SU-DHL-6 (cell line): ENCODE data around the gene ITPR2.

Experiments used
- H2AFZ ChIP-seq: fragments of 200-600 bp; sonication (generic); 2 replicates; pipeline ENCODE4 v1.6.1; 2014; ENCODE audit warnings: low read depth, mild to moderate bottlenecking, moderate library complexity, mixed read lengths, antibody characterized with exemption, low read length; ENCODE audit not compliant: severe bottlenecking
- H3F3A ChIP-seq: fragments of 200-600 bp; shearing (Covaris generic); 2 replicates; pipeline ENCODE4 v1.6.0; 2016; ENCODE audit warnings: antibody characterized with exemption, mild to moderate bottlenecking; ENCODE audit not compliant: insufficient read depth
- H3K27ac ChIP-seq: fragments of 200-600 bp; sonication (generic); 2 replicates; pipeline ENCODE4 v1.5.1; 2016; ENCODE audit warnings: low read depth, mild to moderate bottlenecking, low read length, moderate library complexity, mixed read lengths
- H3K27me3 ChIP-seq: fragments of 200-600 bp; sonication (generic), shearing (Covaris generic); 2 replicates; pipeline ENCODE4 v1.6.0; 2014; ENCODE audit warnings: mild to moderate bottlenecking, low read length
- H3K36me3 ChIP-seq: fragments of 200-600 bp; sonication (generic); 2 replicates; pipeline ENCODE4 v1.6.1; 2014; ENCODE audit warnings: mild to moderate bottlenecking, low read length, mixed read lengths
- H3K4me2 ChIP-seq: fragments of 300-600, 200-600 bp; shearing (Covaris generic), sonication (generic); 2 replicates; pipeline ENCODE4 v1.6.0; 2014; ENCODE audit warnings: low read length, low read depth, mild to moderate bottlenecking; ENCODE audit not compliant: poor library complexity, severe bottlenecking
- H3K4me3 ChIP-seq: fragments of 200-600 bp; sonication (generic); 2 replicates; pipeline ENCODE4 v1.5.1; 2014; ENCODE audit warnings: antibody characterized with exemption, low read length, mild to moderate bottlenecking, mixed read lengths; ENCODE audit not compliant: insufficient read depth, poor library complexity, severe bottlenecking
- H3K79me2 ChIP-seq: fragments of 200-600 bp; sonication (generic); 2 replicates; pipeline ENCODE4 v1.6.1; 2014; ENCODE audit warnings: mild to moderate bottlenecking, low read length, moderate library complexity; ENCODE audit not compliant: insufficient read depth
- H3K9ac ChIP-seq: fragments of 200-600 bp; sonication (generic); 2 replicates; pipeline ENCODE4 v1.7.0; 2014; ENCODE audit warnings: mild to moderate bottlenecking, low read length
- H3K9me2 ChIP-seq: fragments of 200-600 bp; sonication (generic); replicated peaks from 2 replicates; pipeline ENCODE4 v1.6.1; 2014; ENCODE audit warnings: low read length; ENCODE audit not compliant: insufficient read depth
- H3K9me3 ChIP-seq: fragments of 200-600 bp; sonication (generic); 2 replicates; pipeline ENCODE4 v1.6.1; 2014; ENCODE audit warnings: low read length, mixed read lengths; ENCODE audit not compliant: insufficient read depth
- H4K20me1 ChIP-seq: fragments of 200-600 bp; sonication (generic); 2 replicates; pipeline ENCODE4 v1.6.1; 2014; ENCODE audit warnings: low read depth, mild to moderate bottlenecking, antibody characterized with exemption, low read length, moderate library complexity, mixed read lengths
- CTCF ChIP-seq: fragments of 200-600 bp; sonication (generic); IDR thresholded peaks from one replicate; pipeline ENCODE4 v1.5.1; 2017; ENCODE audit warnings: antibody characterized with exemption, mild to moderate bottlenecking, low read length, moderate library complexity; ENCODE audit not compliant: insufficient read depth, poor library complexity, severe bottlenecking
- EZH2phosphoT487 ChIP-seq: fragments of 200-600 bp; sonication (generic), shearing (Covaris generic); conservative IDR thresholded peaks from 2 replicates; pipeline ENCODE4 v1.6.1; 2018; ENCODE audit warnings: mild to moderate bottlenecking, antibody characterized with exemption, low read length, moderate library complexity, mixed read lengths

ITPR2 gene

GRCh38 chr12:26841085-26841484, 8.1 kb upstream of the ITPR2 start:
- H3K27ac ChIP-seq, result no peak overlapping the region
- no peaks in the 10 kb centered on the region for H3K9me2 ChIP-seq
- H3F3A ChIP-seq, result no peaks in the 10 kb centered on the region
- TF ChIP-seq EZH2phosphoT487, result no peak
- no peak for TF ChIP-seq CTCF
- no peaks in the 10 kb centered on the region for H3K9me3 ChIP-seq
- H3K9ac ChIP-seq, result no peak overlapping the region
- no peak overlapping the region for H3K4me2 ChIP-seq
- no peaks in the 10 kb centered on the region for H3K27me3 ChIP-seq
- H3K79me2 ChIP-seq, result no peaks in the 10 kb centered on the region
- no peak overlapping the region for H2AFZ ChIP-seq
- H3K4me3 ChIP-seq, result no peak overlapping the region
- no peaks in the 10 kb centered on the region for H3K36me3 ChIP-seq
- H4K20me1 ChIP-seq, result no peaks in the 10 kb centered on the region

- no peak overlapping the region for H3K27ac ChIP-seq
- H2AFZ ChIP-seq, result no peak overlapping the region
- no peaks in the 10 kb centered on the region for H3K79me2 ChIP-seq
- no peak overlapping the region for H3K9ac ChIP-seq
- no peaks in the 10 kb centered on the region for H4K20me1 ChIP-seq
- H3K9me3 ChIP-seq, result no peaks in the 10 kb centered on the region
- H3K9me2 ChIP-seq, result no peaks in the 10 kb centered on the region
- H3K36me3 ChIP-seq, result no peaks in the 10 kb centered on the region
- TF ChIP-seq EZH2phosphoT487, result no peak
- TF ChIP-seq CTCF, result no peak
- H3K27me3 ChIP-seq, result no peaks in the 10 kb centered on the region
- no peak overlapping the region for H3K4me3 ChIP-seq
- no peak overlapping the region for H3K4me2 ChIP-seq
- no peaks in the 10 kb centered on the region for H3F3A ChIP-seq
These were observed 6.5 kb upstream of the ITPR2 start for GRCh38 chr12:26839512-26839911.

- TF ChIP-seq EZH2phosphoT487 (no peak), CTCF (no peak)
- H3K27ac ChIP-seq, result no peak overlapping the region
- no peaks in the 10 kb centered on the region for H3K27me3 ChIP-seq
- H3F3A ChIP-seq, result peaks cover 3% of the 10 kb centered on the region; the same call in 1 of the 2 replicates
- H3K9me3 ChIP-seq, result no peaks in the 10 kb centered on the region
- H3K4me3 ChIP-seq, result no peak overlapping the region
- H2AFZ ChIP-seq, result no peak overlapping the region
- H3K4me2 ChIP-seq, result no peak overlapping the region
- H3K9ac ChIP-seq, result no peak overlapping the region
- no peaks in the 10 kb centered on the region for H4K20me1 ChIP-seq
- H3K36me3 ChIP-seq, result no peaks in the 10 kb centered on the region
- H3K79me2 ChIP-seq, result no peaks in the 10 kb centered on the region
- H3K9me2 ChIP-seq, result no peaks in the 10 kb centered on the region
These were observed 6.0 kb upstream of the ITPR2 start for GRCh38 chr12:26838888-26839416.
